Stimulated activated CD8-positive, alpha-beta memory T cell treated with anti-CD3 and anti-CD28 coated beads, Interleukin-4, amount 100 ng/mL, for 48 hours (primary cell): Measurements from ENCODE around the gene ZNF804B.
"Not testable (repeated sequence)": the region's sequence is repeated elsewhere in the genome, so short reads cannot be mapped to it uniquely, and the experiment has no call there.

Experiments used
- DNase-seq: peaks from one replicate; pipeline ENCODE4 v3.0.0-alpha.2; 2020

Gene ZNF804B

DNA sequence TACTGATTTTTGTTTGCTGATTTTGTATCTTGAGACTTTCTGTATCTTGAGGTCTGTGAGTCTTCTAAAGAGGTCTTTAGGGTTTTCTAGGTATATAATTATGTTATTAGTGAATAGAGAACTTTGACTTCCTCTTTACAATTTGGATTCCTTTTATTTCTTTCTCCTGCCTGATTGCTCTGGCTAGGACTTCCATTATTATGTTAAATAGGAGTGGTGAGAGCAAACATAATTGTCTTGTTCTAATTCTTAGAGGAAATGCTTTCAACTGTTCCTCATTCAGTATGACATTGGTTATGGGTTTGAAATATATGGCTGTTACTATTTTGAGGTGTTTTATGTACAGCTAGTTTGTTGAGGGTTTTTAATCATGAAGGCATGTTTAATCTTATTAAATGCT is 344.1 kb downstream of the ZNF804B start:
- no peak for DNase-seq

DNA sequence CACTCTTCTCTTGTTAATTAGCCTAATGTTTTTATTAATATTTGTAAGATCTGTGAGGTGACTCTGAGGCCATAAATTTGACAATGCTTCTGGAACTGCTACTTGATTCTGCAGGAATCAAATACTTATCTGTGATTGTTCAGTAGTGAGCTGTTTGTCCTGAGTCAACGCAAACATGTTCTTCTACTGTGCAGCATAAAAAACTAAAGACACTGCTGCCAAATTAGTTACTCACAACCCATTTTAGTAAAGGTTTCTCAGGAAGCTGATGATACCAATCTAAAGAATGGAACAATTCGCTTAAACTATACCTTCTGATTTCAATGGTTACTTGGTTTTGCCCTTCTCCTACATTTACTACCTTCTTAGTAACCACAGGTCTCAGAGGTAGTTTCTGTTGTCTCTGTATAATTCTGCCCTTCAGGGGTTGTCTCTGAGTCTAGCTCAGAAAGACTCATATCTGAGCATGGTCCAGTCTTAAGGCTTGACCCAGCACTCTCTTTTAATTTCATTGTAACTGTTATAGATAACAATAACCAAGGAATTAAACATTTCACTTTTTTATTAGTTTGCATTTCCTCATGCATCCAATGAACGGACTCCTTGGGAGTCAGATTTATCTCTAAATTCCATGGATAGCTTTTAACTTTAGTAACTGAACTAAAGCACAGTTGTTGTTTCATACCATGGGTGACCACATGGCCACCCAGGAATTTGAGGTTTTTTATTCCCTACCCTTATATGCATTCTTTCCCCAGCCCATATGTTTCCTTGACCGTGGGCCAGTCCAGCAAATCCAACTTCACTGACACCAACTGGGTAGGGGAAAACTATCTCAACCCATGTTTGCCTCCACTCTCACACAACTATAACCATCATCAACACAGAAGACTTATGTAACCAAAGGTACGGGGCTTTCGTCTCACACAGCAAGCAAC is 345.5 kb downstream of the ZNF804B start:
- DNase-seq: no peak

DNA sequence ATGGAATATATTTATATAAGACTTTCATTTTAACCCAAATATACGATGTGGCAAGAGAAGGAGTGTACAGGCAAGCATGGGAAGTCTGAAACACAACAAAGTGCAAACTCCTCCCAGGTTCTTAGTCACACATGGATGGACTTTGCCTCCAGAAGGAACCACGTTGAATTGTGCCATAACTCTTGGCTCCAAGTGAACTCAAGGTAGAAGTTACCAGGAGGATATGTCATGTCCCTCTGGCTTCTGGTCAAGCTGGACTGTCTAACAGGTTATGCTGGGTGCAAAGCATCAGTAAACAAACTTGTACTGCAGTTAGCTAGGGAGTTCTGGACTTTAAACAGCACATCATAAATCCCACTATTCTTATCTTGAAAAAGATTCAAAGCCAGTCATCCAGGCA is 364.4 kb downstream of the ZNF804B start:
- no peak for DNase-seq

DNA sequence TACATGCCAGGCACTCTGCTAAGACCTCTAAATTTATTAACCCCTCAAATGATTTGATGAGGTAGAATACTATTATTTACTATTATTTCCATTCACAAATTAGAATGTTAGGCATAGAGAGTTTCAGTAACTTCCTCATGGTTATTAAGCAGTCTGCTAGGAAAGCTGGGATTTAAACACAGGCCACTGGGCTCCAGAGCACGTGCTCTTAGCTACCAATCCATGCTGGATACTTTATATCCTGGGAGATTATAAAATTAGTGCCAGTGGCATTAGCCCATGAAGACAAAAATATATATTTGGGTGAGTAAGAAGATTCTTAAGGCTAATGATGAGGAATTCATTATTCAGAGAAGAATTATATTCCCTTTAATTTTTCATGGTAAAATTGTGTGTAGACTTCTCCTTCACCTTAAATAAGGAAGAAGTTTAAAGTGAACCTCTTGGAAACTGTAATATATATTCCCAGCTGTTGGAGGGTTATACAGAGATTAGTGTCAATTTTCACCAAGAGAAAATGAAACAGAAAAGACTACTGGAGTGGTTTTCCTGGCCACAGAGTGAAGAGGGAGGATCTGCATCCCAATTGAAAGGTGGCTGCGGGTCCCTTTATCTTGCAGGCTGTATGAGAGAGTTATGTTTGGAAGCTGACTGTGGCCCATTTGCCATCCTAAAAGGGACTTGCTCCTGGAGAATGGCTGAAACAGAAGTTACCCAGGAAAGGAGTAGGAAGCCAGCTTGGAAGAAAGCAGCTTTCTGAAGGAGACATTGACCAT is 370.3 kb downstream of the ZNF804B start:
- no peak for DNase-seq

DNA sequence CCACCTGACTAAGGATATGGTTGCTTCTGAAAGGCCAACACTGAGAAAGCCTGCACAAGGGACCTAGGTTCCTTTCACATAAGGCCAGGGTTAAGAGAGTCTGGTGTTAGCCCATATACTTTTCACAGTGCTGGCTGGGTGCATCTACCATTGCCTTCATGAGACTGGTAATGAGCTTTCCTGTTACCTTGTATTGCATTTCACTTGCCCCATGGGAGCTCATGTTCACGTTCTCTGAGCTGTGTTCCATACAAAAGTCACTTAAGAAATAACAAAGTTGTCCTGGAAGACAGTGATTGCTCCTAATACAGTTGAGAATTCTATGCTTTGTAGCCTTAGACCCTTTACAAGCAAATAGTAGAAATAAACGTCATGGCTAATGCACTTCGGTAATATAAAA is 373.9 kb downstream of the ZNF804B start:
- DNase-seq: no peak

DNA sequence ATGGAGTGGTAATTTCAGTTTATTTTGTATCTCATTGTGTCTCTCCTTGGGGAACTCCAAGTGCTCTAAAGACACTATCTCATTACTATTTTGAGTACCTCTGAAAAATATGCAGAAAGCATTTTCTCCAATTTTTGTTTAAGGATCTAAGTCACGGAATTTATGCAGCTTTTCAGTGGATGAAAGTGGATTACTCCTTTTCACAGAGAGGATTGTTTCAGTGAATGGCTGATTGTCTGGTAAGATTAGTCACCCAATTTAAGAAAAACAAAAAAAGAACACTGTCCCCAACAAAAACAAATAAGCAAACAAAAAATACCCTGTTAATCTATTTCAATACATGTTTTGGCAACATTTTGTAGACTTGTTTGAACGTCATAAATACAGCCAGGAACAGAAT is 374.3 kb downstream of the ZNF804B start:
- DNase-seq: no peak

DNA sequence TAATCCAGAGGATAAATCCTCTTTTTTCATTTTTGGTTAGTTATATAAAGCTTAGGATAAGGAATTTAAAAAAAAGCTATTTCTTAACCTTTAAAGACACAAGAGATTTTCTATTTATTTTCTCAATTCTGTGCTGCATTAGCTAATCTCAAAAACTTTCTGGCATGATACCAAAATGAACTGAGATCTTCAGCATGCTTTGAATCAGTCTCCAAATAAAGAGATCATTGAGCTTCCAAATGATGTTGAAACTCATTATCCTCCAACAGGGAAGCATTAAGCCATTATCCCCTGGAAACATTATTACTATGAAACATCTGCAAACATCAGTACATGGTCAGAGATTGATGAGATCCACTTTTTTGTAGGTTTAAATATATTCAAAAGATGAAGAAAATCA is 386.3 kb downstream of the ZNF804B start:
- DNase-seq: no peak

DNA sequence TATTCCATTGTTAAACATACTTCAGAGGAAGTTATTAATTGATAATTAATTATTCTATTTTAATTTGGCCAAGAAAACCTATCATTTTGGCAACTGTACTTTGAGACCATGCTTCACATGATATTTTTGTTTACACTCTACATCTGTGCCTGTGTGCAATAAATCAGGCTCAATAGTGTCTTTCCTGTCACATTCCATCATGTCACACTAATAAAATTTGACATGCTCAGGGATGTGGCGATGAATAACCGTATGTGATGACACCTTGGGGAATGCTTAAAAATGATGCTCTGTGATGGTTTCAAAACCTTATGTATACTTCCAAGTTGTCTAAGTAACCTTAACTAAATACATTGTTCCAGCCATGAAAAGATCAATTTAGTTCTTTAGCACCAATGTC is 400.6 kb downstream of the ZNF804B start:
- DNase-seq: no peak

DNA sequence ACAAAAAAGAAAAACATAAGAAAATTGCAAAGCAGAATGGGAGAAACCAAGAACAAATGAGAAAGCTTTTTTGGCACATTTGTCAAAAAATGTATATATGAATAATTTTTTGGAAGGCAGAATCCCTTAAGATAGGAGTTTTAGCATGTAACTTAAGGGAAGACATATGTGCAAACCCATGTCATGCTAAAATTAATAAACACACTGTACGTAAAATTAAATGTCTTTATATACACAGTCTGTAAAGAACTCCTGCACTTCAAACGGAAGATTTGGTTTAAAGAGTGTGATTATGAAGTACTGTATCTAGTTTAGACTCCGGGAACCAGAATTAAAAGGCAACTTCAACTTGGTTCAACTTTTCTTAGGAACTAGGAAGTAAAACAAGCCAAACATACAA is 405.9 kb downstream of the ZNF804B start:
- DNase-seq: no peak

DNA sequence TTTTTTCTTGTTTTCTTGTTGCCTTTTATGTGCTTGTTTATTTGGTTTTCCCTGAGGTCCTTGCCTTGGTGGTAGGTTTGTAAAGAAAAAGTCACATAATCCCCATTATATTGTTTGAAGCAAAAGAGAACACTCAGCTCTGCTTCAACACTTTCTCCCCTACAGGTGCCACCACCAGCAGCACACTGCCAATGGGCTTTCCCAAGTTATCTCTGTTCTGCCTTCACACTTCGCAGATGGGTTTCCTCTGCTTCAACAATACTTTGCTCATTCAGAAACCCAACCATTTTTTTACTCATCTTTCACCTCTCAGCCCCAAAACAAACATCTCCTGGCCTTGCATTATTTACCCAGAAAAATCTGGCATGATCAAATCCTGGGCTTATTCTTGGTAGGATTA is 411.1 kb downstream of the ZNF804B start:
- DNase-seq: no peak

DNA sequence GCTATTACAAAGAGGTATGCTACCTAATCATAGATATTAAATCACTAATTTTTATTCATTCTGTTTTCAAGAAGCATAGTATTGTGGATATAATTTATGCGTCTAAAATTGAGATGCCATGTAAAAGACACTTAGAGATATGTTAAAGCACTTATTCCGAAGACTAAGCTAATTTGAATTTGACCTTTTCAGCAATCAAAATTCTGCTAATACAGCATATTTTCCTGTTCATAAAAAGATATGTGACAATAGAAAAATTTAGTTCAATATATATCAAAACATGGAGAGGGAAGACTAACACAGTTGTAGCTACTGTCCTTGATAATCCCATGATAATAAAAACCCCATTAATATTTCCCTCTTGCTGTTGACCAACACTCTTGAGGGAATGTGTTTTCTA is 422.6 kb downstream of the ZNF804B start:
- DNase-seq: no peak

DNA sequence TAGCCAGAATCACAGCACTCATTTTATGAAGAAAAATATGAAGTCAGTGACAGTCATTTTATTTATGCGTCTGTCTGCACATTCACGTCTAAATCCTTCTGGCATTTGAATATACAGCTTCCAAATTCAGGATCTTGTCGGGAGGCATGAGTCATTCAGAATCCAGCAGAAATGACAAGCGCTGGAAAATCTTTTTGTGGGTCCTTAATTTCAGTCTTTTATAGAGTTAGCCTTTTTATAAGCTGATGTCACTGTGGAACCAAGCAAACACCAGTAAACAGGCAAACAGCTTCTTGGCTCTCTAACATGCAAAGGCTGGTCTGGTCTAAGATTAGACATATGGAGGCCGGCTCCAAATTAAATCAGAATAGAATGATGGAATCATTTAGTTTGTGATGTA is 424.2 kb downstream of the ZNF804B start:
- DNase-seq: no peak

DNA sequence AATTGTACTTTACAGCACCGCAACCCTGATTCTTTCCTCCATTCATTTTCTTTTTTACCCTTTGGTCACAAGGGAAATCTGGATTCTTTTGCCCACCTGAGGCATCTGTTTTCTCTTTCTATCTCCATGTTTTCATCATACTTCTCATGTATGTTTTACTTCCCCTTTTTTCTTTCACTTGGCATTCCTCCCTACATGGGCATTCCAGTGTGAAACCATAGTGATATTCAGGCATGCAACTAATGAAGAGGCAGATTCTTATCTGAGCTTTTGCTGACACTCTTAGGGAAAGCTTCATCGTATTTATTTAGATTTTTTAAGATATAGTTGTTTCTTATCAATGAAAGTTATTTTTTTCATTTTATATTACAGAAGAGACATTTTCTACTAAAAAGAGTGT is 441.3 kb downstream of the ZNF804B start:
- DNase-seq: no peak

DNA sequence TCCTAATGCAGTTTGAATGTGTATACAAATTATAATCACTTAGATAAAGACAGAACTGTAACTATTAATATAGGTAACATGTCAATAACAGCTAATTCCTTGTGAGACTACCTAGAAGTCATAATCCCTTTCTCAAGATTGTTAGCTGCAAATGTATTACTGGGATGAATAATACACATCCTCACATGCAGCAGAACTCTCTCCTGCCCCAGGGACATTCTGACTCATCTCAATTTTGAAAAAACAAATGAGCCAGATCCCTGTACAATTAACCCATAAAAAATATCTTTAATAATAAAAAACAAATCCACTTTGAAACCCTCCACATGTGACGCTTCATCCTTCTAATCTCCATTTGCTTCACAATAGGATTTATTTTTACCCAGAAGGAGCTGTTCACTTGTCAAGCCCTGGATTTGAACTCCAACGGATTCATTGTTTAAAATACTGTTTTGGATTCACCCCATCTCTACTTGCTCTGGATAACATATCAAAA is 464.4 kb downstream of the ZNF804B start:
- no peak for DNase-seq

DNA sequence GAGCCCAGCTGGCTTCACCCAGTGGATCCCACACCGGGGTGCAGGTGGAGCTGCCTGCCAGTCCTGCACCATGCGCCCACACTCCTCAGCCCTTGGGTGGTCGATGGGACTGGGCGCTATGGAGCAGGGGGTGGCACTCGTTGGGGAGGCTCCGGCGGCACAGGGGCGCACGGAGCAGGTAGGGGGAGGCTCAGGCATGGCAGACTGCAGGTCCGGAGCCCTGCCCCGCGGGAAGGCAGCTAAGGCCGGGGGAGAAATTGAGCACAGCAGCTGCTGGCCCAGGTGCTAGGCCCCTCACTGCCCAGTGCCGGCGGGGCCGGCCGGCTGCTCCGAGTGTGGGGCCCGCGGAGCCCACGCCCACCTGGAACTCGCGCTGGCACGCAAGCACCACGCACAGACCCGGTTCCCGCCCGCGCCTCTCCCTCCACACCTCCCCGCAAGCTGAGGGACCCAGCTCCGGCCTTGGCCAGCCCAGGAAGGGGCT is 469.2 kb downstream of the ZNF804B start:
- not testable (repeated sequence) for DNase-seq

DNA sequence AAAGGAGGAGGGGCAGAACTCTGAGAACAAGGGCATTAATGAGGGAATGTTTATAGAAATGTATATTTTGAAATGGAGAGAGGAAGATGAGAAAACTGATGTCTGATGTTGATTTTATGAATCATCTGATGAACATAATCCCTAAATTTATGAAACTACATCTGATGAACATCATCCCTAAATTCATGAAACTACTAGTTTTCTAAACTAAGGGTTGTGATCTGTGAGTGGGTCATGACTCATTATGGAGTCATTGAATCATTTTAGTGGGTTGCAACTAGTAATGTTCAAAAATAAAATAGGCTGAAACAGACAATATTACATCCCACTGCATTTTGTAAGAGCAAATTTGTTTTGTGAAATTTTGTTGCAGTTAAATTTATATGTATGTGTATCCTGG is 478.7 kb downstream of the ZNF804B start:
- DNase-seq: no peak

DNA sequence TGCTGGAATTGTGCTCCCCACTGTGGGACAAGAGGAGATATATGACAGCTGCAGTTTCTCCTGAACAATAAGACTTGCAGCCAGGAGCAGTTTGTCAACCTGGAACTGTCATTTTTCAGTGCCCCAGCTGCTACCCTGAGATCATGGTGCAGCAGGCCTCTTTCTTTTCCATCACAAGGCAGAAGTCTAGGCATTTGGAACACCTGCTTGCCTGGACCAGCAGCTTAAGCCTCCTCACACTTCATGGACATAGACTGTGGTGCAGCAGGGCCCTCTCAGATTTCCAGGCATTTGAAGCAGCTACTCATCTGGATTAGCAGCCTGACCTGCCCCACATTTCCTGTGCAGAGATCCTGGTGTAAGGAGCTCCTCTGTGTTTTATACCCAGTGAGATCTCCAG is 486.7 kb downstream of the ZNF804B start:
- no peak for DNase-seq

DNA sequence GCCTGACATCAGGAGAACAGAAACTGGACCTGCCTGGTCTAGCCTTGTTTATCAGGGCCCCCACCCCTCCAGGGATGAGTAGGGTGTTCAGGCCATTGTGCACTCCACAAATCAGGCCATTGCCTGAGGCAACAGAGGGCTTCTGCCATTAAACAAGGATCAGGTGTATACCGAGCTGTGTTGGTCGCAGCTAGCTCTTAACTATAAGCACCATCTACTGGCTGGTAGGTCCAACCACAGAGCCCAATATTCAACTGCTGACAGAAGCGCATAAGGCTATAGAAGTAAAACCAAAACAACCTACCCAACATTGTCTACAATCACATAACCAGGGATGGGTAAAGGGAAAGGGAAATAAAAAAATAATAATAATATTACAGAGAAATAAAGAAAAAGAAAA is 487.7 kb downstream of the ZNF804B start:
- no peak for DNase-seq

DNA sequence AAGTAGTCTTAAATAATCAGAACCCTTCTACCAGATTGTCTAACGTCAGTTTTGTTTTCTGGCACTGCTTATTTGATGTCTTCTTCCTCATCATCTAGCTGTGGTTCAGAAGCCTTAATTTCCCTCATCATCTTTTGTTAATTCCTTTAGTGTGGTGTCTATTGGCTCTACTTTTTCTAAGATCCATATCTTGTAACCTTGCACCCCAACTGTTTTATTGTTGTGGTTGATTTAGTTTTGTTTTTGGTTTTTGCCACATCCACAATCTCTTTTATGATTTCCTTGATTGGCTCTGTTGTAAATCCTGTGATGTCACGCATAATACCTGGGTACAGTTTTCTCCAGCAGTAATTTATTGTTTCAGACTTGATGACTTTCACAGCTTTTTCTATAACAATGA is 499.6 kb downstream of the ZNF804B start:
- DNase-seq: no peak

DNA sequence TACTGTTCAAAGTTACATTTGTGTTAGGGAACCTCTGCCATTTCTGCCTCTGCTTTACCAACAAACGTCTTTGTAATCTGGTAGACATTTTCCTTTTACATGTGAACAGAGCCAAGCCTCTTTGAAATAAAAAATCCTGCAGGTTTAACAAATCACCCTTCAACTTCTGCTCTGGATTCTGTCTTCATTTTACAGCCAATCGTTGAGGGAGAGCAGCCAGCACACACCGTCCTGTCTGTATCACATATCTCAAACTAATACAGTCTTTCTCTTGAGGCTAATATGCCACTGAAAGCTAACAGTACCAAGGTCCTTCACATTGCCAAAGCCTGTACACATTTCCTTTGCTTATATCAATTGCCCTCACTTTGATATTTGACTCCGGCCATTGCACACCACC is 504.6 kb downstream of the ZNF804B start:
- no peak for DNase-seq

DNA sequence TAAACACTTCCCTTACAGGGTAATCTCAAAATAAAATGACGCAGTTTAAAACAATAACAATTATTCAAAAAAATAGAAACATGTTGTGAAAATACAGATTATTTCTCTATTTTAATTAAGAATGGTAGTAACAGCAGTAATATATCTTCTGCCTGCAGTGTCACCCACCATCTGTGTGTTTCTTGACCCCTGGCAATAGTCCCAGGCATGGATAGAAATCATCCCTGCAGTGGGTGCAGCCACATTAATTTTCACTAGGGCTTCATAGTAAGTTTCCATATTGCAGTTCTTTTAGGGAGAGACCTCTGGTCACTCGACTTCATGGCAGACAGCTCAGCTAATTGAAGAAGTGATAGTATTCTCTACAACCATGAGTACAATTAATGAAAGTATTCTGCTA is 506.1 kb downstream of the ZNF804B start:
- no peak for DNase-seq

DNA sequence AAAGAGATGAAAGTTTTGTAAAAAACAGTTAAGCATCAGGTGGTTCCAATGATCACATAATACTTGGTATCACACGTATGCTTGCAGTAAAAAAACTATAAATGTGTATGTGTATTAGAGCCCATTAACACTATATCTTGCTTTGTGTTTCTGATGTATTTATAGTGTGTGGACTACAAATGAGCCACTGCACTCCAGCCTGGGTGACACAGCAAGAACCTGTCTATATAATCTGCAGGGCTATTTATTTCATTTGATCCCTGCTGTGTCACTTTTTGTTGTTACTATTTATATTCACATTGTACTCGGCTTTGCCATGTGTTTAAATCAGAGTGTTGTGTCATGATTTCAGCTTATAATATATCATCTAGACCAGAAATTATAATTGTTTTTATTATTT is 523.8 kb downstream of the ZNF804B start:
- DNase-seq: no peak

DNA sequence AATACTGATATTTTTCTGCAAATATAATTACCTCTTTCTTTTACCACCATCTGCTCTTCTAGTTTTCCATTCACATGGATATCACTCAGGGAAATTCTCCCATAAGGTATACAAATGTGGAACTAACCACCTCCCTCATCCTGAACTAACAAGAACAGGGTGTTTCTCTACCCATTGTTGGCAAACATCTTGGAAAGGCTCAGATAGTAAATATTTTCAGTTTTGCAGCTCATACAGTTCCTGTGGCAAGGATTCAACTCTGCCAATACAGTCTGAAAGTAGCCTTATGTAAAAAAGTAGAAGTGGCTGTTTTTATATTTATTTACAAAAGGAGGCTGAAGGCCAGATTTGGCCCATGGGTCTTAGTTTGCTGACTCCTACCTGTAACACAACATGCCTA is 549.0 kb downstream of the ZNF804B start:
- no peak for DNase-seq

DNA sequence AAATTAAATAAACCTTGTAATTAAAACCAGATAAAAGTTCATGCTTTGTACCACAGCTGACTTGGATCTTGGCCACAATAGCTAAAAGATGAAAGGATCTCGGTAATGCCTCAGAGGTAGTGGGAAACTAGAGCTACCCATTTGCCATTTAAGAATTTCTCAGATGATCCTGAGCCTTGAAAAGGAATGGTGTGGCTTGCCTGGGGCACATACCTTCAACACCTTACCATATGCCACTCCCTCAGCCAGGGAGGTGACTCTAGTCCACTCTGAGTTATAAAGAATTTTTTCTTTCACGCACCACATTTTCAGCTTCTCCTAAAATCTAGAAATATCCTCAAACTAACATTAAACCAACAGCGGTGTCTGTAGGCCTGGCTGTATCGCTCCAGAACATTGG is 552.4 kb downstream of the ZNF804B start:
- DNase-seq: no peak
